ENCODE results near the gene DCP2.

The DCP2 gene

DNA sequence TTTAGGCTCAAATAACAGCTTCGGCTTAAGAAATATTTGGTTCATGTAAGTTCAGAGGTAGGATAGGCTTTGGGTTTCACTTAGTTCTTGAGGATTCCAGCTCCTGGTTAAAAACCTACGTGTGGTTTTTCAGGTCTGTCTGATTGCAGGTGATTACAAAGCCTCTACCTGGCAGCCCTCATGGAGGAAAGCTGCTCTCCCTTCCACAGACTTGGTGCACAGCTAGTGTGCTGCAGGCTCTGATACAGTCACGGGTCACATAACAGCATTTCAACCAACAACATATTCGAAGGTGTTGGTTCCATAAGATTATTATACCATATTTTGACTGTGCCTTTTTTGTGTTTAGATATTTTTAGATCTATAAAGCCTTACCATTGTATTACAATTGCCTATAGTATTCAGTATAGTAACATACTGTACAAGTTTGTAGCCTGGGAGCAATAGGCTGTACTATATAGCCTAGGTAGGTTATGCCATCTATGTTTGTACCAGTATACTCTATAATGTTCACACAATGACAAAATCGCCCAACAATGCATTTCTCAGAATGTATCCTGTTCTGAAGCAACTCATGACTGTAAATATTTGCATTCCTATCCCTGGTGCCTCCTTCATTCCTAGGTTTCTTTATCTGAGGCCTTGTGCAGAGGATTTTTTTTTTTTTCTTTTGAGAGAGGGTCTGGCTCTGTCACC, 8.0 kb upstream of the DCP2 start:
- no peak for DNase-seq

DNA sequence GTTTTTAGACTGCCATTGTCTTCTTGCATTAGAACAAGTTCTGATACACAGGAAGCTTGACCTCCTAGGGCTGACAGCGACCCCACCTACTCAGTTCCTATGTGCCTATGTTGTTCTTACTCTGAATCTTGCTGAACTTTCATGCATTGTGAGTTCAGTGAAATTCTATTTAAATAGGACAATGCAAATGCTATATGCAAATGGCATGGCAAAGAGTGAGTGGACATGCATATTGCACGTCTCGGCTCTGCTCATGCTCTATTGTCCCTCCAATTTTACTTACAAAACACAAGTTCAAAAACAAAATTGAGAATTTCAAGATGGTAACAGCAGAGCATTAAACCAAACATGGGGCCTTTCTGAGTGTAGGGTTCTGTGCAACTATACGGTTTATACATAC, 5.3 kb upstream of the DCP2 start:
- no peak for DNase-seq

DNA sequence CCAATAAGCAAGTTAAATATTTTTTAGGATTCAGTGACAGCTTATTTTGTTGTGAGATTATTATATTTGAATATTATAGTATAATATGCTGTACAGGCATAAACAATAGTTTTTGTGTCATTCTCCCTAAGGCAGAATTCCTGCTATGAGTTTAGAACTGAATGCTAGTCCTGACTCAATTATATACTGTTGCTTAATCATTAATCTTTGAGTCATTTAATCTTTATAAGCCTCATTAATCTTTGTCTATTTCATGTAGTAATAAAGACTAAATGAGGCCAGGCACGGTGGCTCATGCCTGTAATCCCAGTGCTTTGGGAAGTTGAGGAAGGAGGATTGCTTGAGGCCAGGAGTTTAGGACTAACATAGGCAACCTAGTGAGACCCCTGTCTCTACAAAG, 3.6 kb upstream of the DCP2 start:
- no peak for DNase-seq

DNA sequence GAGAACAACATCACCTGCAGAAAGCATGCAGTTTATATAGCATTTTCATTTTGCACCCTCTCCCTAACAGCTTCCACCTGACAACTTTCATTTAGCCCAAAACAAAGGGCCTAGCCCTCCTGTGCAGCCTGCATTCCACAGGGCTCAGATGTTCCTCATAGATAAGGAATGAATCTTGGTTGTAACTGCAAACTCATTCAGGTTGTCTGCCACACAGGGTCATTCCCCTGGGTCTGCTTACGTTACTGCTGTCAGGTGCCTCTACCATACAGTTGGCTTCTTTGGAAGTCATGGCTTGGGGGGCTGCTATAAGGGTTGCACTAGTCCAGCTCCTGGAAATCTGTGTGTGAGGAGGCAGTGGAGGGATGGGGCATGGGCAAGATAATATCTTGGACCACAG, 2.7 kb upstream of the DCP2 start:
- DNase-seq, result no peak

DNA sequence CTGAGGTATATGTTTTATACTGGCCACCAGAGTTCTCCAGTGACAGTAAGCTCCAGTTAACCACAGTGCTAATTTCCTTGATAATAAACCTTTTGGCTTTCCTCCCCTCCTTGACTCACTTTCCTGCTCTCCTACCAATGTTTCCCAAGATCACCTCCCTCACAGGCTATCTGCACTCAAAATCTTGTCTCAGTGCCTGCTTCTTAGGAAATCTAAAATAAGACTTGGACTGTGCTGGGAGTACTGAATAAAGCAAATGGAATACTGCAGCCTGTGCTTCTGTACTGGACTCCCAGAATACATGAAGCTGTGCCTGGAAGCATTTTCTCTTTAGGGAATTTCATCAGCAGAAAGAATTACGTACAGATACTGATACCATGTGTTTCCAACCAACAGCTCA, 1.7 kb upstream of the DCP2 start:
- no peak for DNase-seq

DNA sequence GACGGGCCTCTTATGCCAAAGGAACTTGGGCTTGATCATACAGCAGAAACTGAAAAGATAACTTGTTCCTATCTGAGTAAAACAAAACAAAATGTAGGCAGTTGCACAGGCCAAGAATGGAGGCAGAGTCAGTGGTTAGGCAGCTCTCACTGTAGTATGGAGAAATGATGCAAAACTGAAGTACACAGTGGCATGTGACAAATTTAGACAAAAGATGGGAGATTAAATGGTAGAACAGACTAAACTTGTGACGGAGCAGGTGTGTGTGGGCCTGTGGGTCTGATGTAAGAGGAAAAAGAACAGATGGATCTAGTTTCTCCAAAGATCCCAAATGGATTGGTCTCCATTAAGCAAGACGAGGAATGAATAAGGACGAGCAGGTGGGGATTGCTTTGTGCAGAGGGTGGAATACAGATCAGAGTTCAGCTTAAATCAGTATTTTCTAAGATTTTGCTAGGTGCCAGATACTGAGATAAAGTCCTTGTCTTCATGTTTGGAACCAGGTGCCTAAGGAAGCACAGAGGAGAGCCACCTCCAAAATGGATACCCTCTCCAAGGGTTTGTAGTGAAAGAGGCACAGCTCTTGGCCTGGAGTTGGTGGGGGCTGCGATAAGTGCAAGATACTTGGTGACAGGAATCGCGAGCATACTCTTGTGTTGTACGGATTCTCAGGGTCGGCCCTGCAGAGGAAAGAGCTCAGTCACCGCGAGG, 722 bp upstream of the DCP2 start:
- DNase-seq, result no peak

DNA sequence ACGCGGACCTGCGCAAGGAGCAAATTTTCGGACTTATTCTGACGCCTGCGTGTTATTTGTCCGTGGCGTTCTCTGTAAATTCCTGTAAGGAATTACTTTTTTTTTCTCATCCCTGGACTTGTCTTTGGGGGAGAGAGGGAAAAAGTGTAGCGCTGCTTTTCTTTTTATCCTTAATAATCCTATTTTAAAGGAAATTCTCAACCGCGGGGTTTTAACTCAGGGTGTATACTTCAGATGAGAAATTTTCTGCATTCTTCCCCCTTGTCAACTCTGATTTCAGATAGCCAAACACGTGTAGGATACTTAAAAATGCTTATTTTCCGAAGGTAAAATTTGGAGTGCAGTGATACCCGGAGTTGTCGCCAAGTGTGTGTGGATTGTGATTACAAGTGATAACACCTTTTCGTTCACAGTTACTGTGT, 853 bp downstream of the DCP2 start:
- no peak for DNase-seq

DNA sequence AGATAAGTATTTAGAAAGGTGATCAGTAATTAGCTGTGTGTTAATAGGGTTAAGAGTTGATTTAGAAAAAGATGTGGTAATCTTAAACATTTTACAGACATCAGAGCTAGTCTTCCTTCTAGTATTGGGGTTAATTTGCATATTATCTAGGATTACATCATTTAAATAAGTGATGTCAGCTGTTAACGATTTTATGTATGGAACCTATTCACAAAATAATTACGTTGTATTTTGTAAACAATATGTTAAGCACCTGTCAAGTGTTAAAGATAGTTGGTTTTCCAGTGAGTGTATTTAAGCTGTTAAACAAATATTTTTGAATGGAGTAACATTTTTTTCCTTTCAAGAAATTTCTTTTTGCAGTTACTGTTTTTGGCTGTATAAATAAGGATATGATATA, 2.2 kb downstream of the DCP2 start:
- no peak for DNase-seq

DNA sequence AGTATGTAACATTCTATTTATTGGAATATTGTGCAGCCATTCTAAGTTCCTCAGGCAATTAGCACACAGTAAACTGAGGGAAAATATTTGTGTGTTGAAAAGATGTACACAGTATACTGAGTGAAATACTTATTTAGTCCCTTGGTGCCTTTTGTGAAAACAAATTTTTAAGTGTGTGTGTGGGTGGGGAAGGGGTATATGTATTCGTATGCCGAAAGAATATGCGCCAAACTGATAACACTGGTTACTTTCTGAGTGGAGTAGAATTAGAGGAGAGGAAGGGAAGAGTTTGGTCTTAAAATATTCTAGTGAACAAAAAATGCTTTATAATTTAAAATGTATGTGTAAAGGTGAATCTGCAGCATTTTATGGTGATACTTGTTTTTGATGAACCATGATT, 3.1 kb downstream of the DCP2 start:
- no peak for DNase-seq

DNA sequence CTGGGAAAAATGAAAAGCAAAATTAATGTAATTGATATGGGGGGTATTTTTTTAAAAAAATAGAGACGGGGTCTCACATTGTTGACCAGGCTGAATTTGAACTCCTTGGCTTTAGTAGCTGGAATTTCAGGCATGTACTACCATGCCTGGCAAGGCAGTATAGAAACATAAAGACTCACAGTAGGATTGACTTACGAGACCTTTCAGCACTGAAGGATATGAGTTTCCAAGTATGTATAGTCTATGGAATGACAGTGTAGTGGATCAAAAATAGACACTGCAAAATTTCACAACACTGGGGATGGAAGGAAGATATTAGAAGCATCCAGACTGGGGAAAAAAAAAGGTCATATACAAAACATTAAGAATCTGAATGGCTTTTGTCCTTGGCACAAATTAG, 6.8 kb downstream of the DCP2 start:
- DNase-seq, result no peak

DNA sequence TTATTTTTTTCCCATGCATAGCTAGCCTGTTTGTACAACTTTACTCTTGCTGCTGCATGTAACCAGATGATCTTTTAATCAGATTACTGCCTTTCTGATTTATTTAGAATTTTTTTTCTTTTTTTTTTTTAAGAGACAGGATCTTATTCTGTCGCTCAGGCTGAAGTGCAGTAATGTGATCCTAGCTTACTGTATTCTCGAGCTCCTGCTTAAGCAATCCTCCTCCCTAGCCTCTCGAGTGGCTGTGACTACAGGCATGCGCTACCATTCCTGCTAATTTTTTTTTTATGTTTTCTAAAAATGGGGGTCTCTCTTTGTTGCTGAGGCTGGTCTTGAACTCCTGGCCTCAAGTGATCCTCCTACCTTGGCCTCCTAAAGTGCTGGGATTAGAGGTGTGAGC, 9.6 kb downstream of the DCP2 start:
- DNase-seq, result no peak

DNA sequence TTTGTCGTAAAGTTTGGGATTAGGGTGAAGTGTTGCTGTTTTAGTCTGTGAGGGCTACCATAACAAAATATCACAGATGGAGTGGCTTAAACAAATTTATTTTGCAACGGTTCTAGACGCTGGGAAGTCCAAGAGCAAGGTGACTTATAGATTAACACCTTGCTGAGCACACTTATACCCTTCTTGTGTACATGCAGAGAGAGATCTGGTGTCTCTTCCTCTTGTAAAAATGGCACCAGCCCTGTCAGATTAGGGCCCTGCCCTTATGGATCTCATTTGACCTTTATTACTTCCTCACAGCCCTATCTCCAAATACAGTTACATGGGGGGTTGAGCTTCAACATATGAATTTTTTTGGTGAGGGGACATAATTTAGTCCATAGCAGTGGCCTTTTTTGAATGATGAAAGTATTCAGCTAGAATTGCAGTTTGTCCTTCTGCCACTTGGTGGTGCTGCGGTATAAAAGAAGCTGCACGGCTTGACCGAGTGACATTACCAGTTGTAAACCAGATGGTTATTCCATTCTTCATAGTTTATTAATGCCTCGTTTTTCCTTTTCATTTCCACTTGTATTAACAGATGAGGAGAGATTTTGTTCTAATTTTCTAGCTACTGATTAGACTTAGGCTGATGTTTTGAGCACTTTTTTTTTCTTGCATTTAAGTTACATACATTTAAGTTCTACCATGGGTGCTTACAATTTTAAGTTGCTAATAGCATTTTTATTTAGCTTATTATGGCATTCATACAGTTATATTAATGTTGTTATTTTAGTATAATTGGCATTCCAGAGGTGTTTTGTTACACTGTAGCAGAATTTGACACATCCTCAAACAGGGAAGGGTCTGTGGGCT, 19.4 kb downstream of the DCP2 start:
- DNase-seq, result no peak

DNA sequence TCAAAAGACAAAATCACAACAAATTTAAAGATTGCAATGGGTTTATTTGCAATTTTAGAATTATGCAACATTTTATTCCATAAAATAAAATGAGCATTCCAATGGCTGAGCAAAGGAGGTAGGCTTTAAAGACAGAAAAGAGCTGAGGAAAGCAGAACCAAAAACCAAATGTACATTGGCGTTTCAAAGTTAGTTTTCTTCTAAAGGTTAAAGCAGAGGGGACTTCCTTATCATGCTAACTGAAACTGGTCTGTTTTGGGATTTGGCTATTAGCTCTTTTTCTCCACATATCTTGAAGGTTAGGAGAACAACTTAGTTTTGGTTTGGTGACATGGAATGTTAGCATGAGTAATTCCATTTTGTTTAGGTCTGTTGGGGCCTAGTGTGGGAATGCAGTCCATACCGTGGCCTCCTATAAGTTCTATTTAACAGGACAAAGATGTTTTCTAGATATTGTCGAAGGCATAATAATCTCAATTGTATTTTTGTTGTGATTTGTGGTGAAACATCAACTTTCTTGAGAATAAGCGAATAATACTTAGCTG, 20.3 kb downstream of the DCP2 start:
- no peak for DNase-seq

DNA sequence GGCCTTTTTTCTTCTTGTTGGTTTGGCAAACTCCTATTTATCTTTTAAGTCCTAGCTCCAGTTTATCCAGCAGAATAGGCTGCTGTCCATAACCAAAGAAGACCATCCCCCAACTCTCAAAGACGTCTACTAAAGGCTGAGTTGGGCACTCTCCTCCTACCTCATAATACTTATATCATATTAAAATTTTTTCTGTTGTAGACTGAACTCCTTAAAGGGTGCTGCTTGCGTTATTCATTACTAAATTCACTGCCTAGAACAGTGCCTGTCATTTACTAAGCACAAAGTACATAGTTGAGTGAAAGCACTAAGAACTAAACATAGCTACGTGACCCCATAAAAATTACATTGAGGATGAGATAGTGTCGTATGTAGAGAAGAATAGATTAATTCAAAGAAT, 21.7 kb downstream of the DCP2 start:
- no peak for DNase-seq

DNA sequence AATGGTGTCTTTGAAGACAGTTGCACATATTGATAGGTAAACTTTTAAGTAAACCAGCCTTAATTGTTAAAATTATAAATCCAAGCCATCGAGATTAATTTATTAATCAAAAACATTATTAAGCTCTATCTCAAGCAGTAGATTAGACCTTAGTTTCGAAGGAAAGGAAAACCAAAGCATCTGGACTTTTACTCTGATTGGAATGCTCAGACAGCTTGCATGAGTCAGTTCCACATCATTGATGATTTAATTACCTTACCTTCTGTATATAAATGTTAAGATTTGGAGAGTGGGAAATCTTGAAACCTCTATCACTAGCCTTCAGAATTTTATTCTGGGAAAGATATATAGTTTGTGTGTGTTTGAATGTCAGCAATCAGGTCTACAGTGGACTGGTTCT, 23.9 kb downstream of the DCP2 start:
- DNase-seq, result no peak

DNA sequence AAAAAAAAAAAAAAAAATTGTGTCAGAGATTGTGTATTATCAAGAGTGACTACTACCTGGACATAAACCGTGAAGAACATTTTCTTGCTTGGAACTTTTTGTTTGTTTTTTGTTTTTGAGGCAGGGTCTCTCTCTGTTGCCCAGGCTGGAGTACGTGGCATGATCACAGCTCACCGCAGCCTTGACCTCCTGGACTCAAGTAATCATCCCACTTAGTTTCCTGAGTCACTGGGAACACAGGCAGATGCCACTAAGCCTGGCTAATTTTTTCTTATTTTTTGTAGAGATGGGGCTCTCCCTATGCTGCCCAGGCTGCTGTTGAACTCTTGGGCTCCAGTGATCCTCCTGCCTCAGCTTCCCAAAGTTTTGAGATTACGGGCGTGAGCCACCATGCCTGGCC, 25.8 kb downstream of the DCP2 start:
- DNase-seq, result no peak

DNA sequence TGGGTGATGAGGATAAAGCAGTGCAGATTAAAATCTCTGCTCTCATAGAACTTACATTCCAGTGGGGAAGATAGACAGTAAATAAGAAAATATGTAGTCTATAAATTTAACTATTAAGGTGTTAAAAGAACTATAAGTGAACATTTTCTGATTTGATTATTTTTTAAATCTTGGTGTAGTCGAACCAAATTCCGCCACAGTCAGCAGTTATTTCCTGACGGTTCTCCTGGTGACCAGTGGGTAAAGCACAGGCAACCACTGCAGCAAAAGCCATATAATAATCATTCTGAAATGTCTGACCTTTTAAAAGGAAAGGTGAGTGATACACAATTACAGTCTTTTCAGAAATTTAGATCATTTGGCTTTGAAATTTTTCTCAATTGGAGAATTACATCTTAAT, 27.2 kb downstream of the DCP2 start:
- DNase-seq, result no peak

DNA sequence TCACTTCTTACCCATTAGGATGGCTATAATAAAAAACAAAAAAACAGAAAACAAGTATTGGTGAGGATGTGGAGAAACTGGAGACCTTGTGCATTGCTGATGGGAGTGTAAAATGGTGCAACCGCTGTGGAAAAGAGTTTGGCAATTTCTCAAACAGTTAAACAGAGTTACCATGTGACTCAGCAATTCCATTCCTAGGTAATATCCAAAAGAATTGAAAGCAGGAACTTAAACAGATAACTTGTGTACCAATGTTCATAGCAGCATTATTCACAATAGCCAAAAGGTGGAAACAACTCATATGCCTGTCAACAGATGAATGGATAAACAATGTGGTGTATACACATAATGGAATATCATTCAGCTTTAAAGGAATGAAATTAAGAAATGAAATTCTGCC, 28.9 kb downstream of the DCP2 start:
- DNase-seq, result no peak

DNA sequence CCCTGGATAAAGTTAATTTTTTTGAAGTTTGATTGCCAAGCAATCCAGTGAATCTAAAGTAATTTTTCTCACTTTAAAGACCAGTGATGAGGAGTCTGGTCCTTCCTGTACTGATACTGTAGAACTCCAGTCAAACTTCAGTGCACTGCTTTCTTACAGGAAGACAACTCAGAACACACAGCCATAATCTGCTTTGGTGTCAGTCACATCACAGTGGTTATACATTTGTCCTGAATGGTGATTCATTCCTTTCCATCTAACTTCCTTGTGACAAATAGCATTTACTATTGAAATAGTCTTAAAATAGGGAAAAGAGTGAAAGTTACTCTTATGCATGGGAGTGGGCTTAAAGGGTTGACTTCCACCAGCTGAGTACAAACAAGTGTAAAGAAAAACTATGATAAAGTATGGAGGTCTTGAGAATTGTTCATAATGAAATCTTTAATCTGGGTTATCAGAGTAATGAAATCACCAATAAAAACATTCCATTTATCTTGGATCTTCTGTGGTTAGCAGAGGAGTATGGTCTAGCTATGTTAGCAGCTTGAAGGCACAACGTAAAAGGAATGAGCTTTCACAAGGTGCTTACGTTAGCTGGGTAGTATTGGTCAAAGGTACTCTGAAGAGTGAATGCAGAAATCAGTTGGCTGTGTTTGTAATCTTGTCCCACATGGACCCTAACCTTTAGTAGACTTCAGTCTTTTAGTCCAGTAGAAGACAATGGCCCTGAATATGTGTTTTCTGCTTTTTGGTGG, 41.5 kb downstream of the DCP2 start:
- no peak for DNase-seq

DNA sequence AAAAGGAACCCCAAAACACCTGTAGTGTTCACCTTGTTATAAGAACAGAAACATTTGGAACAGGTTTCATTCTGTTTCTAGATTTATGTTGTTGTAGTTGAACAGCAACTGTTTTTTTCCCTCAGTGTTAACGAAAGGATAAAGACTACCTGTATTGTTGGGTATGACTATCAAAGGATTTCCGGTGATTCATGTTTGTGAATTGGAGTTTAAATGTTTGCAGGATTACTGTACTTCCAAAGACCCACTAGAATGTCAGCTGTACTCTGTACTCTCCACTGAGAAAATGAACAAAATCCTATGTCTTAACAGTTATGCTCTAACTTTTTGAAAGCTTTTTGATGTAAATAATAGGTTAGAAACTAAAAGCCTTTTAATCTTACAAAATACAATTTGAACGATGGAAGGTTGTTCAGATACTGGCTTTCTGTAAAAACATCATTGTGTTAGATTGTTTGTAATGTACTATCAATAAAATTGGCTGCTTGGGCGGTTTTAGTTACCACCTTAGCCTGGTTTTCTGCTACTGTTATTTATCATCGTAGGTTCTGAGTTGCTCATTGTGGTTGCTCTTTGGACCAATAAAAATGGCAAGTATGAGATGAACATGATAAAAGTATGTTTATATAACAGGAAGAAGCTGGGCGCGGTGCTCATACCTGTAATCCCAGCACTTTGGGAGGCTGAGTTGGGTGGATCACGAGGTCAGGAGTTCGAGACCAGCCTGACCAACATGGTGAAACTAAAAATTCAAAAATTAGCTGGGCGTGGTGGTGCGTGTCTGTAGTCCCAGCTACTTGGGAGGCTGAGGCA, 44.1 kb downstream of the DCP2 start:
- DNase-seq, result no peak

DNA sequence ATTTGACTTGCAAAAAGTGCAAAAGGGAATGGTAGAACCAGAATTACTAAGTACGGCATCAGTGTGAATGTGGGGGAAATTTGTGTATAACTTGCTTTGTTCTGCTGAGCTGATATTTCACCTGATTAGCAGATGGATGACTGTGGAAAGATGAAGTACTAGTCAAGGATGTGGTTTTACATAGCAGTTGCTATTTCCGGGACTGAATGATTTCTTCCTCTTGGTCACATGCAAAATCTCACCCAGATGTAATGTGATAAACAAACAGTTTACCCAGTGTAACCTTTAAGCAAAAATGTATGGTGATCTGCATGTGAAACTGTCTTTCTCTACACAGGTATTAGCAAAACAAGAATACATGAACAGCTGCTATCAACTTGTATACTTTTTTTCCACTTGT, 46.1 kb downstream of the DCP2 start:
- no peak for DNase-seq

DNA sequence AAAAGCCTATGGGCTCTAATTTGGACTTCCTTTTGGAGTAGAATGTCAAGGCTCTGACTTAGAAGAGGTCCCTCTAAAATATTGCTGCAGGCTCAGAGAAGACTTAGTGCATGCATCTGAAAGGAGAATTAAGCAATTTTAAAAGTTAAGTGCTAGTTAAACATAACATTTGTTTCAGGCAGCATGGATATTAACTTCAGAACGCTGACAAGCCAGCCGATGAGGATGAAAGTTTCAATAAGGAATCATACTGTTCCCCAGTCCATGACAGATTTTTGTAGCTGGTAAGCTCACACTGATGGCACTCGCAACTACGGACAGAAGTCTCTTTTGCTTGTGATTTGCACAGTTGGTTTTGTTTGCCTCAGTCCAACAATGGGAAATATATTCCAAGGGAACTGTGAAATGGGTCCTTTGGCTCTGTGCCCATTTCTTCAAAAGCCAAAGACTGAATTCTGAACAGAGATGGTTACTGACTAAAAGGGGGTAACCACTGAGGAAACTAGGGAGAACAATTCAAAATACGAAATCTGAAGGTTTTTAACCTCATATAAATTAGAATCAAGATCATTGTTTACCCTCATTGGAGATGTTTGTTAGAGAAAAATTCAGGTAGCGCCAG, 47.6 kb downstream of the DCP2 start:
- no peak for DNase-seq
